Glutamatergic neuron (in vitro differentiated cells): ENCODE results near the gene DAB2. TPM values are rescaled to one million over a fixed set of nuclear protein-coding genes. Genes with fewer than 3 reads are reported as not detected.

Source experiments
- DNase-seq: peaks from one replicate; pipeline ENCODE4 v3.0.0; 2022
- H3K27ac Mint-ChIP-seq: one replicate; pipeline ENCODE4 v1.8.0; 2020; ENCODE audit warnings: mild to moderate bottlenecking, mixed read lengths, inconsistent platforms; ENCODE audit not compliant: unreplicated experiment
- H3K27me3 Mint-ChIP-seq: one replicate; pipeline ENCODE4 v1.8.0; 2020; ENCODE audit warnings: mild to moderate bottlenecking, moderate library complexity, mixed read lengths, inconsistent platforms; ENCODE audit not compliant: unreplicated experiment
- H3K36me3 Mint-ChIP-seq: one replicate; pipeline ENCODE4 v1.8.0; 2020; ENCODE audit warnings: mild to moderate bottlenecking, mixed read lengths, inconsistent platforms; ENCODE audit not compliant: unreplicated experiment
- H3K4me1 Mint-ChIP-seq: one replicate; pipeline ENCODE4 v1.8.0; 2020; ENCODE audit warnings: mild to moderate bottlenecking, low read depth, mixed read lengths, inconsistent platforms; ENCODE audit not compliant: unreplicated experiment
- H3K4me3 Mint-ChIP-seq: one replicate; pipeline ENCODE4 v1.8.0; 2020; ENCODE audit warnings: mild to moderate bottlenecking, mixed read lengths, inconsistent platforms; ENCODE audit not compliant: unreplicated experiment
- H3K9me3 Mint-ChIP-seq: one replicate; pipeline ENCODE4 v1.8.0; 2020; ENCODE audit warnings: mild to moderate bottlenecking, moderate library complexity, mixed read lengths, inconsistent platforms; ENCODE audit not compliant: unreplicated experiment
- CTCF ChIP-seq: fragments of 200-600 bp; sonication (generic); IDR thresholded peaks from one replicate; pipeline ENCODE4 v1.5.0; 2021; ENCODE audit not compliant: partially characterized antibody, unreplicated experiment
- total RNA-seq: library from RNA; stranded (reverse); fragmentation: NEBNext Ultra II Directional; extraction: Animal tissue kit (Norgen Biotek cat#: 25700); gene quantifications from one replicate; pipeline ENCODE4 v1.2.1, GENCODE V29; 2021; ENCODE audit not compliant: unreplicated experiment

Gene DAB2
- total RNA-seq, 1 donor from 2014 or later: 1.4 TPM

- Mint-ChIP-seq H3K27me3 (peaks cover 3% of the 10 kb centered on the region), H3K4me1 (no peaks in the 10 kb centered on the region), H3K4me3 (no peak overlapping the region), H3K9me3 (no peaks in the 10 kb centered on the region), H3K27ac (no peak overlapping the region), H3K36me3 (no peaks in the 10 kb centered on the region)
- TF ChIP-seq CTCF: no peak
- no peak for DNase-seq
Observed at GRCh38 chr5:39355324-39355723, 69.5 kb downstream of the DAB2 start.

- TF ChIP-seq CTCF: no peak
- no peak overlapping the region for H3K27ac Mint-ChIP-seq
- no peak for DNase-seq
- peaks cover 2% of the 10 kb centered on the region for H3K9me3 Mint-ChIP-seq
- H3K4me3 Mint-ChIP-seq: no peak overlapping the region
- H3K27me3 Mint-ChIP-seq: peaks cover 3% of the 10 kb centered on the region
- H3K4me1 Mint-ChIP-seq: no peaks in the 10 kb centered on the region
- H3K36me3 Mint-ChIP-seq: no peaks in the 10 kb centered on the region
Observed at GRCh38 chr5:39353717-39354399, 70.9 kb downstream of the DAB2 start.

- Mint-ChIP-seq H3K27me3 (peaks cover 3% of the 10 kb centered on the region), H3K36me3 (no peaks in the 10 kb centered on the region), H3K9me3 (peaks cover 2% of the 10 kb centered on the region)
Observed at GRCh38 chr5:39352951-39353350, 71.8 kb downstream of the DAB2 start.

GRCh38 chr5:39352170-39352569 lies 72.6 kb downstream of the DAB2 start:
- peaks cover 3% of the 10 kb centered on the region for H3K27me3 Mint-ChIP-seq
- no peak overlapping the region for H3K4me3 Mint-ChIP-seq
- no peak for DNase-seq
- no peaks in the 10 kb centered on the region for H3K36me3 Mint-ChIP-seq
- H3K27ac Mint-ChIP-seq: no peak overlapping the region
- peaks cover 2% of the 10 kb centered on the region for H3K9me3 Mint-ChIP-seq
- TF ChIP-seq CTCF: no peak
- no peaks in the 10 kb centered on the region for H3K4me1 Mint-ChIP-seq

More at GRCh38 chr5:39352951-39353350, 71.8 kb downstream of the DAB2 start:
- no peak for DNase-seq
- Mint-ChIP-seq H3K27ac (no peak overlapping the region), H3K4me3 (no peak overlapping the region), H3K4me1 (no peaks in the 10 kb centered on the region)
- TF ChIP-seq CTCF: no peak

GRCh38 chr5:39349484-39349883 lies 75.3 kb downstream of the DAB2 start:
- no peak overlapping the region for H3K27ac Mint-ChIP-seq
- no peak for DNase-seq
- H3K9me3 Mint-ChIP-seq: peaks cover 2% of the 10 kb centered on the region
- no peak overlapping the region for H3K4me3 Mint-ChIP-seq
- no peaks in the 10 kb centered on the region for H3K36me3 Mint-ChIP-seq
- peaks cover 3% of the 10 kb centered on the region for H3K27me3 Mint-ChIP-seq
- TF ChIP-seq CTCF: no peak
- H3K4me1 Mint-ChIP-seq: no peaks in the 10 kb centered on the region
